Glomerular visceral epithelial cell (primary cell): ENCODE measurements around the gene GABBR1.

Source experiments
- DNase-seq: peaks from one replicate; pipeline ENCODE4 v3.0.0-alpha.2; 2016; ENCODE audit errors: extremely low spot score

GABBR1 gene

DNA sequence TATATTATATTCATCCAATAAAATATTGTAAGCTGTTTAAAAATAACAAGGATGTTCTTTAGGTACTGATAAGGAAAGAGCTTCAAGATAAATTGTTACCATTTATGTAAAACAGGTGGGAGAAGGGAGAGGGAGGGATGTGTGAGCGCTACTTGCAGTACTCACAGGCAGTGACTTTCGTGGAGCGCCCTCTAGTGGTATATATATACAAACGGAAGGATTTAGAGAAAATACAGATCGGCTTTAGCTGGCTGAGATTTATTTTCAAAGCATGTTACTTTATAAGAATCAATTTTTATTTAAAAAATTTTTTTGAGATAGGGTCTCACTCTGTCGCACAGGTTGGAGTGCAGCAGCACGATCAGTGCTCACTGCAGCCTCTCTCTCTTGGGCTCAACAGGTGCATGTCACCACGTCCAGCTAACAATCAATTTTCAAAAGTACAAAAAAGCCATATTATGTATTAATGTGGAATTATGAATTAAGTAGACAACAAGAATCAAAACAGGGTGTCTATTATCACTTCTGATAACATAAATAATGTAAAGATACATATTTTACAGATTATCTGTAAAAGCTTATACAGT, 20.6 kb upstream of the GABBR1 start:
- DNase-seq = peak; percentile 75

DNA sequence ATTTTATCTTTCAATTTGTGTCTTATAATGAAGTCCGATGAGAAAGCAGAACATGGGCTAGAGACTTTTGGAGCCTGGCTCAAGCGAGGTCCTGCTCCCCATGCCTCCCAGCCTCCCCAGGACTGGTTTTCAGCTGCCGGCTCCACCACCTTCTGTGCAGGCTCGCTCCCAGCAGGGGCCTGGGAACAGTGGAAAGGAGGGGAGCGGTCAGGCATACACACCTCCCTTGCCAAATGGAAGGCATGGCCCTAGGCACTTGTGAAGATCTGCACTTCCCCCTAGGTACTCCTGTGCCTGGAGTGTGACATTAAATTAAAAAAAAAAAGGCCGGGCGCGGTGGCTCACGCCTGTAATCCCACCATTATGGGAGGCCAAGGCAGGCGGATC, 19.2 kb upstream of the GABBR1 start:
- DNase-seq = no peak

DNA sequence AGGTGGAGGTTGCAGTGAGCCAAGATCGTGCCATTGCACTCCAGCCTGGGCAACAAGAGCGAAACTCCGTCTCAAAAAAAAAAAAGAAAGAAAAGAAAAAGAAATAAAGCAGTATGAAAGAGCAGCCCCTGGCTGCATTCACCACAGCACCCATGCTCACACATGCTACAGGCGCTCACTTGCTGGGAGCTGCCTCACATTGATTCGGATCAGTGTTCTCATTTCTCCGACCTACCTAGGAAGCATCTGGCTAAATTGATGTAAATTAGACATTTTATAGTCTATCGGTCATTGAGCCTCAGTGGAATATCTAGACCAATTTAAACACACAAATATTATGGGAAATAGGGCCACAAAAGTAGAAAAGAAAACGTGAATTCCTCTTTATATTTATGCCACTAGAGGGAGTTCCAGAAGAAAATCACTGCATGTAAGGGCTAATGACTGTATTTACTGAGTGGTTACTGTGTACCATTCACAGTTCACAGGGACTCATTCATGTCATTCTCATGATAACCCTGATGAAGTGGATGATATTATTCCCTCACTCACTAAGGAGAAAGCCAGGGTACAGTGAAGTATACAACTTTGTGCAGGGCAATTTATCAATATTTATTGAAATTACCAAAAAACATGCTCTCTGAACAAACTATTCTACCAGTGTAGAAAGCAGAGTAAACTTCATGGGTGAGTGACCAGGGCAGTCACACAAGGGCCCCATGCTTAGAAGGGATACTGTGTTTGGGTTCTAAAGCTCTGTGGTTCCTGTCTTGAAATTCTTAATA, 18.6 kb upstream of the GABBR1 start:
- peak; percentile 35 for DNase-seq

DNA sequence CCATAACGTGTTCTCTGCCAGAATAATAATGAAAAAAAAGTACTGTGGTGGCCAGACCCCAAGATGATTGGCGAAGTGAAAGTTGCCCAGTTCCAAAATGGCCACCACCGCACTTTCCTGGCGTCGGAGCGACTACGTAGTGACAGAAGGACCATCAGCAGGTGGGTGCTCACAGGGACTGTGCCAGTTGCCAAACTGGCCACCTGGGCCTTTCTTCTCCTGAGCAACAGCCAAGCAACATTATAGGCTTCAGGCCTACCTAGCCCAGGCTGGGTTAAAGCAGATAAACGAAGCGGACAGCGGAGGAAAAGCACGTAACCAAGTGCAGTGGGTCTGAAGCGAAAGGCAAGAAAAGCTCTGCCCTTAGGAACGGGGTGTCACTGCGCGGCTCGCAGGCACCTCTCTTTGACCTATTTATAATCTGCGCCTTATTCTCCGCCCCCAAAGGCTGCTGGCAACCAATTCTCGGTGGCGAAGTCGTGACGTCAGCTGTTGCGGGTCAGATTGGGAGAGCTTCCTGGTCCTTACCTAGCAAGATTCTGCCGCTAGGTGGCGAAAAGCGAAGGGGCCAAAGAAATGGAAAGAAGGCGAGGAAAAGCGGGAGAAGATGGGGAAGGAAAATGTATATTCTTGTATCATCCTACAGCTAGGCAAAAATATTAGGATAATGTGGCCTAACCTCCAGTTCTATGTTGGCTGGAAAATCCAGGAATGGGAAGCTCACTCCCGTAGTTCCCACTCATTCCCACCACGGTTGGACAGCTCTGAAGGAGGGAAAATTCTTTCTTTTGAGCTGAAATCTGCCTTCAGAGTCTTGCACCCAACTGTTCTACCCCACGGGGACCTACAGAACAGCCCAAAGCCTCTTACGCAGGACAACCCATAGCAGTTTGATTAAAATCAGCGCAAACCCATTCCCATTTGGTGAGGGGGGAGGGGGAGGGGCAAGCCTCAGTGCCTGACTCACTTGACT, 17.0 kb upstream of the GABBR1 start:
- peak; percentile 97 for DNase-seq

DNA sequence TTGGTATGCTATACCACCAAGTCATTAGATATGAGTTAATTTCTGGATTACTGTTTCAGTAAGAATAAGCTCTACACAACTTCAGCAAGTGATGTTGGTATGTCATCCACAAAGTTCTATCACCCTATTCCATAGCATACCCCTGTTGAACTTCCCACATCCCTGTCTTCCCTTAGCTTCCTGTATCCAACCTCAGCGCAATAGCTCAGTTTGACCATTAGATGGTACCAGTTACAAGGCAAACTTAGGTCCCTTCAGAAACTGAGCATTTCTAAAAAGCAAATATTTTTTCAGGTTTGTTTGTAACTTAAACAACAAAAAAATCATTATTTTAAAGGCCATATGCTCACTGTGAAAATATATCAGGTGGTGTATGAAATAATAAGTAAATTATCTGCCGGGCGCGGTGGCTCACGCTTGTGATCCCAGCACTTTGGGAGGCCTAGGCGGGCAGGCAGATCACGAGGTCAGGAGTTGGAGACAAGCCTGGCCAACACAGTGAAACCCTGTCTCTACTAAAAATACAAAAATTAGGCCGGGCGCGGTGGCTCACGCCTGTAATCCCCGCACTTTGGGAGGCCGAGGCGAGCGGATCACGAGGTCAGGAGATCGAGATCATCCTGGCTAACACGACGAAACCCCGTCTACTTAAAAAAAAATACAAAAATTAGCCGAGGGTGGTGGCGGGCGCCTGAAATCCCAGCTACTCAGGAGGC, 15.1 kb upstream of the GABBR1 start:
- peak; percentile 34 for DNase-seq

DNA sequence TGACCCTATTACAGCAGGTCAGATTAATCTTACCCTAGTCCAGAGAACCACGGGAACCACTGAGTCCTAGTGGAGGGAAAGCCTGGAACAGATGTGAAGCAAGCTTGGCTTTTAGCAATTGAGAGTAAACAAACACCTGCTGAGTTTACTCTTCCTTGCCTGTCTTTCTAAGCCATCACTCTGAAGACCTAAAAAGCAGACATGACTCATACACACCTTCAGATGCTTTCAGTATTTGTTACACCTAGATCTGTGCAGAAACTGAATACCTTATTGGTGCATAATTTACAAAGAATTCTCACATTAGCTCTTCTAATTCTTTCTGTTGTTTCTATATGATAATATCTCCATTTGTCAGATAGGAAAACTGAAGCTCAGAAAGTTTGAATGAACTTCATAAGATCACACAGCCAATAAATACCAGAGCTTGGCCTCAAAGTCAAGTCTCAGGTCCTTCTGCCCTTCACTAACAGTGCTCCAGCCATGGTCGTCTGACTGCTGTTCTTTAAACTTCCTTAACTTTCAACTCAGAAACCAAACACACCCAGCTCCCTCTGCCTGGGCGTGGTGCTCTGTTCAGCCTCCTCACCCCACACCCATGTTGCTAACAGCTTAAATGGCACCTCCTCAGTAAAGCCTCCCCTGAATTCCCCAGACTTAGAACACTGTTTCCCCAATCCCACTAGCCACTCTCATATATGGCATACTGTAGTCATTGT, 8.6 kb upstream of the GABBR1 start:
- DNase-seq = no peak

DNA sequence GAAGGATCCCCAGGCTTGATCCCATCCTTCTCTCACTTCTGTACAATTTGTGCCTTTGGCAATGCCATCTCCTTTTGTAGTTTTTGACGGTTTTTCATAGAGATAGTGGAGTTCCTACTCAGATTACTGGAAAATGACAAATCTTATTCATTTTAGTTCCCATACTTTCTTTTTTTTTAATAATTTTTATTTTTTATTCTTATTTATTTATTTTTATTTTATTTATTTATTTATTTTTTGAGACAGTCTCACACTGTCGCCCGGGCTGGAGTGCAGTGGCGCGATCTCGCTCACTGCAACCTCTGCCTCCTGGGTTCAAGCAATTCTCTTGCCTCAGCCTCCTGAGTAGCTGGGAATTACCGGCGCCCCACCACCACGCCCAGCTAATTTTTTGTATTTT, 4.3 kb upstream of the GABBR1 start:
- DNase-seq = no peak

DNA sequence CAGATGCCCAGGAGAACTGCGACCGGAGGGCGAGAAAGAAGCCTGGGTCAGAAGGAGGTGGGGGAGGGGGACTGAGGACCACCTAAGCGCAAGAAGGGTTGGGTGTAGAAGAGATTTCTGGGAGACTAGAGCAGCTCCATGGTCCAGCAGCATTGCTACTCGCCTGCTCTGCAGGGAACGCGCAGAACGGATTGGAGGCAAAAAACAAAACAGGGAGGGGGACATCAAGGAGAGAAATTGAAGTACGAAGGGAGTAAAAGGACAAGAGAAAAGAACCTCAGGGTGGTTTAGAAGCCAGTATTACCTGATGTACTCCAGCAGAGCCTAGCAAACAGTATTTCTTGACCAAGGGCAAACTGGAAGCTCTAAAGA, 537 bp upstream of the GABBR1 start:
- no peak for DNase-seq

DNA sequence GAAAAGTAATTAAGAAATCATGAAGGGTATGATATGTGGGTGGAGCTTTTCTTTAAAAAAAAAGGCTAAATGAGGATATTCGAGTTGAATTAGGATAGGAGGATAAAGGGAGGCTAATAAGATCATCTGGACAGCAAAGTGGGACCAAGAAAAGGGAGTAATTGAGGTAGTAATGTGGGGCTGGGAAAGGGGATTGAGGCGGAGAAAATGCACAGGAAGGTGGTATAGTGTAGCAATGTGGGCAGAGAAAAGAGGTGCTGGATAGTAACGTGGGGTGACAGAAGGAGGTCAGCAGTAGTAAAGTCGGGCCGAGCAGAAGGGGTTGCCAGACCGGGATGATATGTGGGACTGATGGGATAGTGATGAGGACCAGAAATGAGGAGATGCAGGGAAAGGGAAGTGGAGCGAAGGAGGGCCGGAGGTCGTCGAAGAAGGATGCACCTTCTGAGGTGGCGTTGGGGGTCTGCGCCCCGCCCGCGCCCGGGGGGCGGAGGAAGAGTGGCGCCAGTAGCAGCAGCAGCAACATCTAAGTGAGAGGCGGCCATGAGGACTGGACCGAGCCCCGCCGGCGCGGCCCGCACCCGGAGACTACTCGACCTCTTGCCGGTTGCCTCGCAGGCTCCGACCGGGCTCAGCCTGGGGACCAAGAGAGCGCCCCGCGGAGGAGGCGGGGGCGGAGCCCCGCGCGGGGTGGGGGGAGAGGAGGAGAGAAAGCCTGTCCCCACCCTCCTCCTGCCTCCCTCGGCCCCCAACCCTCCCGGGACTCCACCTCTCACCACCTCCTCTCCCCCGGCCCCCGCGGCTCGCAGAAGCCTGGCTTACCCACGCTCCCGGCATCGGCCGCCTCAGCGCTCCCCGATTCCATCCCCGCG, 887 bp downstream of the GABBR1 start:
- DNase-seq = peak; percentile 81

DNA sequence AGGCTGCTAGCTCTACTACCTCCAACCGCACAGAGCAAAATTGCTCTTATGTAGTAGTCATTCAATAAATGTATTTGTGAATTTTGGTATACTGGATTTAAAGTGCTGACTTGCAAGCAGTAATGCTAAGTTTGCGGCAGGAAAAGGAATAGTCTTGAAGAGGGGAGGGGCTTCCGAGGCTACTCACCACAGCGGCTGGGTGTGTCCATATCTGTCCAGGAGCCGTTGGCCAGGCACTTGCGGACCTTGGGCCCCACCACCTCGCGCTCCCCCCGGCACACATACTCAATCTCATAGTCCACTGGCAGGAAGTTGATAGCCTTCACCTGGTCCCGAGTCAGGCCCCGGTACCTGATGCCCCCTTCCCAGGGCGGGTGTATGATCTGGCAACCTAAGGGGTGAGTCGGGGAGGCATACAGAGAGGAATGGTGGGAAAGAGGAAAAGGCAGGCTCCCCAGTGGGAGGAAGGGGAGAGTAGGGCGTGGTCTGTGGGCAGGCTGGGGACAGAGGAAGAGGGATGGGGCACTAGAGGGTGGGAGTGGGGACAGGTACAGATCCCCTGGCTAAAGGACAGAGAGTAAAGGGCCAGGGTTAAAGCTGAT, 1.7 kb downstream of the GABBR1 start:
- DNase-seq = no peak

DNA sequence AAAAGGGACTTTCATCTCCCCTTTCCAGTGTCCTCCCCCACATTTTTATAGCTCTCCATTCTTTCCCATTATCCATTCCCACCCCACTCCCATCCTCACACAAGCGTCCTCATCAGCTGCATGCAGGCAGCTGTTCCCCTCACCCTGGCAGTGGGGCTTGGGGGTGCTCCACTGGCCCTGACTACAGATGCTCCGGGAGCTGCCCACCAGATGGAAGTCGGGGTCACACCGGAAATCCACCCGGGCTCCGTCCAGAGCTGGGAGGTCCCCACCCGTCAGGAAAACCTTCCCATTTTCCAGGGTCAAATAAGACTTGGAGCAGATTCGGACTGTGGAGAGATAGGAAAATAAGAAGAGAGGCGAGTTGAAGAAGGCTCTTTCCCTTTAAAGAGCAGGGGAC, 2.7 kb downstream of the GABBR1 start:
- no peak for DNase-seq

DNA sequence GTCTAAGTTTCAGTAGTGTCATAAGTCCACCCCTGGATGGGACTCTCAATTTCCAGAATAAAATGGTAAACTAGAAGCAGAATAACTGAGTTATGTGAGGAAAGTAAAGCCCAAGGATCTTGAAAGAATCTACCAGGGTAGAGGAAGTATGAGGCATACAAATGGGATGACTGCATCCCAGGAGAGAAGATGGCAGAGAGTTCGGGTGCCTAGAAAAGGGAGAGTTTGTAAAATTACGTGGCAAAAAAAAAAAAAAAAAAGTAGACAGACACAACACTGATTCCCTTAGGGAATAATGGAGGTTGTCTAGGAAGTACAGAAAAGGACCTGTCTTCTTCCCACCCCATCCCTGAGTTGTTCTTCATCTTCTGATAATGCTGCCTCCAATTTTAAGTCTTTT, 3.4 kb downstream of the GABBR1 start:
- DNase-seq = no peak

DNA sequence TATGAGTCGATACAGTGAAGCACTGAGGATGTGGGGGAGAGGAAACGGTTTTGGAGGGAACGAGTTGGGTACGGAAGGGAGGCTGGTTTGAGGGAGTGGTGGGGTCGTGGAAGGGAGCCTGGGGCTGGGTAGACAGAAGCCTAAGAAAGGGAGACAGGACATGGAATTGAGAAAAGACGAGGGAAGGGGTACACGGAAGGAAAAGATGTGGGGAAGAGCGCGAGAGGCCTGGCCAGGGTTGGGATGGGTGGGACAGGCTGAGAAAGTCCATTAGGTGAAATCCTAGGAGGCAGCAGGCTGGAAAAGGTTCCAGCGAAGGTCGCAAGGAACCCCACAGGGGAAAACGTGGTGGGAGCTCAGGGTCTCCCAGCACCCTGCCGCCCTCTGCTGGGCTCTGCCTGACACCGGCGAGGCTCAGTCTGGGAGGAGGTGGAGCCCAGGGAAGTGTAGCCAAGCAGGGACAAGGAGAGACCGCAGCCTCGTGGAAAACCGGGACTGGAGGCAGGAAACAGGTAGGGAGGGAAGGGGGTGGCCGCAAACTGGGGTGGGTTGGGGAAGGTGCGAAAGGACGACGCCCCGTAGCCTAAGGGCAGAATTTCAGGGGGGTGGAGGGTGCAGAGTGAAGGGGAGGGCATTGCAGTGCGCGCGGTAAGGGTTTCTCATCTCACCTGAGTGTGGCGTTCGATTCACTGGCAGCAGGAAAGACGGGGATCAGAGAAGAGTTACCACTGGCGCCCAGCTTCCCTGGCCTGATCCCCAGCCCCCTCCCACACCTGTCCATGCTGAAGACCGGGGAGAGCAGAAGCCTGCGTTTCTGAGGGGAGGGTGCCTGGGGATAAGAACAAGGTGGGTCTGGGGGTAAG, 4.3 kb downstream of the GABBR1 start:
- DNase-seq = peak; percentile 87

DNA sequence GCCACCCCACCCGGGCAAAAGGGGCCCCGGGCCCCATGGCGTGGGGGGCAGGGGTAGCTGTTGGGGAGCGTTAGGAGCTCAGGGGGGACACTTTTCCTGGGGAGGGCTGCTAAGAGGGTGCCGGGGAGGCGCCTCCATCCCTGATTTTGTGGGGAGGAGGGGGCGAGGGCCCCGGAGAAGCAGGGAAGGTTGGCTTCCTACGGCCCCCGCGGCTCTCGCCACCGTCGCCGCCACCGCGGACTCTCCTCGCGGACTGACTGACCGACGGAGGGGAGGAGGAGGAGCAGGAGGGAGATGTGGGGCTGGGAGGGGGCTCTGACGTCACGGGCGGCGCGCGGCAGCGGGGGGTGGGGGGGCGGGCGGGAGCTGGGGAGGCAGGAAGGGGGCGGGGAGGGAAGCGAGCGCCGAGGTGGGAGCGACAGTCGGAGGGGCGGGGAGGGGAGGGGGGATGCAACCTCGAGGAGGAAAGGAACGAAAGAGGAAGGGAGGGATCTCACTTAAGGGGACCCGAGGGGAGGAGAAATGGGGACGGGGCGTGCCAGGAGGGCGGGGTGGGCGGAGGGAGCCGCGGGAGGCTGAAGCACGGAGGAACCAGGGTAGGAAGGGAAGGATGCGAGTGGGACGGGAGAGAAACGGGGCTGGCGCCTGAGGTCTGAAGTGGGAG, 5.1 kb downstream of the GABBR1 start:
- DNase-seq = peak; percentile 89

DNA sequence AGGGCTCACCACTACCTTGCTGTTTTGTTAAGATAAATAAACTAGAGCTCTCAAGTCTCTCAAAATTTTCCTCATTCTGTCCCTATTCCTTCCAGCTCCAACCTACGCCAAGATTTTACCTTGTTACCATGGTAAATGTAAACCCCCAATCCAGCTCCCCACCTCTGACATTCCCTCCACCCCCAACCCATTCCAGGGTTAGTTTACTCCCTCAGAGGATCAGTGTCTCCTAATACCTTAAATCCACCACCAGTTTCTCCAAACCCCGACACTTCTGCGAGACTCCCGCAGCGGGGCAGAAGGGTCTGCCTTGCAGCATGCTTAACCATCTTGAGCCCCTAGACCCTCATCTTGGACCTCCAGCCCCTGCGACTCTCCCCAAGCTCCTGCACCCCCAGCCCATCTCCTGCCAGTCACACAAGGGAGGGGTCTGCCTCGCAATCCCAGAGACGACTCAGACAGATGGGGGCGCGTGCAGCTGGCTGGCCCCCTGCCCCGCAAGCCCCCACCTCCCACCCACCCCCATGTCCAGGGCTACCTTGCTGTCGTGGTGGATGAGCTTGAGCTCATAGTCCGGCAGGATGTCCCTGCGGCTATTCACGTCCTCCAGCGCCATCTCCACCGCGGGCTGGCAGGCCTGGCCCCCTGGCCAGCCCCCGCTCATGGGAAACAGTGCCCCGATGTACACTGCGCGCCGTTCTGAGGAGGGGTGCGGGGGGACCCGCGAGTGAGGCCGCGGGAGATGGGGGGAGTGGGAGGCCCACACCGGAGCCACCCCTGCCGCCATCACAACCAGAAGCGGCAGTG, 5.8 kb downstream of the GABBR1 start:
- DNase-seq = no peak

DNA sequence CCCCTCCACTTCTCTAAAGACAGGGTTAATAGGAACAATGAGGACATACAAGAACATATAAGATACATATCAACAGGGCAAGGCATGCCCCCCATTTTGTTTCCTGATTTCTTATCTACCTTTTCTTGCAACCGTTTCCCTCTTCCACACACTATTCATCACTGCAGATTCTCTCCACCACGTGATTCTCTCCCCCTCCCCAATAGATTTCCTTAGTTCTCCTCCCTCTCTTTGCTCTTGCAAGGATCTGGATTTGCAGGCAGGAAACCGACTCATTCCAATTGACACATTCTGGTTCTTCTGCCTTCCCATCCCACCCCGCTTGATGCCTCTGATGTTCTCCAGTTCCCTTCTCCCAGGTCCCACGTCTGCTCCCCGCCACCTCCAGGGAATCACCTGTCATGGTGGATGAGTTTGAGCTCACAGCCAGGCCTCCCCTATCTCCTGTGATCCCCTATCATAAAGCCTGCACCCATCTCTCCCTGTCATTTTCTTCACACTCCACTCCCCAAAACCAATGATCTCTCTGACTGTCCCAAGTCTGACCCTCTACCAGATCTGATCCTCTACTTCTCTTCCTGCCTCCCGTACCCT, 7.5 kb downstream of the GABBR1 start:
- DNase-seq = no peak

DNA sequence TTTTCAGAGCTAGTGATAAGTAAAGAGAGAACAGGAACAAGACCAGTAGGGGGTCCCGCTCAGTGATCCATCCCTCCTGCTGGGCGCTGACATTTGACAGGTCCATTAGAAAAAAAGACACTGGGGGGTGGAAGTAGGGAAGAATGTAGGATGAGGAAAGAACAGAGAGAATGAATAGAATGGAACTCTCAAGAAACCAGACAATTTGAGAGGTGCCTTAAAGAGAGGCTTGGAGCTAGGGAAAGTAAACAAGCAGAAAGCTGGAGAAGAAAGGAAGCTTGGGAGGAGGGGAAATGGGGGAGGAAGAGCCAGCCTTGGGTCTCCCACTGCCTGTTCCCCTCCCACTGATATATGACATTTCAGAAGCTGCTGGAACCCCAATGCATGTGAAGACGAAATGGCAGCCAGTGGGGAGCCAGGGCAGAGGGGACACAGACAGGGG, 8.4 kb downstream of the GABBR1 start:
- no peak for DNase-seq
